ENCODE data around the gene RGL1.

DNA sequence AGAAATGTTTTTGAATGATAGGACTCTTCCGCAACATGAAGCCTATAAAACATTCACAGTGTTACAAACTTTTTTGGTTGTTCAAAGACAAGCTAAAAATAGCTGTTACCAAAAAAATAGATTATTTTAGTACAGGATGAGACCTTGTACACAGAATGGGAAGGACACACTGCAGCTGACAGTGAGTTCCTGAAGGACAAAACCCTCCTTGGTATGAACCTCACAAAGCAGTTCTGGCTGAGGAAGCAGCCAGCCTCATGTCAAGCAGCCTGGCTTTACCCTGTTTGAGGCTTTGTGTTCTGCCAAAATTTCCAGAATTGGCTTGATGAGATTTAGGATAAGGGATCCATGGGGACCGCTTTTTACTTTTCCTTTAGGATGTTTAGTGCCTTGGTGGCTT lies 93.7 kb downstream of the RGL1 start:
- TF ChIP-seq, protein P1, sequence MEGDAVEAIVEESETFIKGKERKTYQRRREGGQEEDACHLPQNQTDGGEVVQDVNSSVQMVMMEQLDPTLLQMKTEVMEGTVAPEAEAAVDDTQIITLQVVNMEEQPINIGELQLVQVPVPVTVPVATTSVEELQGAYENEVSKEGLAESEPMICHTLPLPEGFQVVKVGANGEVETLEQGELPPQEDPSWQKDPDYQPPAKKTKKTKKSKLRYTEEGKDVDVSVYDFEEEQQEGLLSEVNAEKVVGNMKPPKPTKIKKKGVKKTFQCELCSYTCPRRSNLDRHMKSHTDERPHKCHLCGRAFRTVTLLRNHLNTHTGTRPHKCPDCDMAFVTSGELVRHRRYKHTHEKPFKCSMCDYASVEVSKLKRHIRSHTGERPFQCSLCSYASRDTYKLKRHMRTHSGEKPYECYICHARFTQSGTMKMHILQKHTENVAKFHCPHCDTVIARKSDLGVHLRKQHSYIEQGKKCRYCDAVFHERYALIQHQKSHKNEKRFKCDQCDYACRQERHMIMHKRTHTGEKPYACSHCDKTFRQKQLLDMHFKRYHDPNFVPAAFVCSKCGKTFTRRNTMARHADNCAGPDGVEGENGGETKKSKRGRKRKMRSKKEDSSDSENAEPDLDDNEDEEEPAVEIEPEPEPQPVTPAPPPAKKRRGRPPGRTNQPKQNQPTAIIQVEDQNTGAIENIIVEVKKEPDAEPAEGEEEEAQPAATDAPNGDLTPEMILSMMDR (IDR thresholded peaks at IDR 0.05): no peak
- TF ChIP-seq POLR2A (IDR thresholded peaks at IDR 0.05) (no peak), EP300 (IDR thresholded peaks at IDR 0.05) (no peak), POLR2AphosphoS5 (IDR thresholded peaks at IDR 0.05) (no peak)

All from sigmoid colon (tissue), 4 donors.